Fibroblast of pulmonary artery (primary cell): Measurements from ENCODE around the gene NARS2.
"Not testable (repeated sequence)": the region's sequence is repeated elsewhere in the genome, so short reads cannot be mapped to it uniquely, and the experiment has no call there.

ENCODE experiments used
- DNase-seq: peaks from one replicate; pipeline ENCODE4 v3.0.0-alpha.2; 2010; ENCODE audit warnings: low read depth
- H3K4me3 ChIP-seq: replicated peaks from 2 replicates; pipeline ENCODE4 v1.5.1; 2011; ENCODE audit warnings: low read depth, mild to moderate bottlenecking, control low read depth, low read length, moderate library complexity
- TF ChIP-seq, protein P1 (sequence below): IDR thresholded peaks from 2 replicates; pipeline ENCODE4 v1.5.1; 2011; ENCODE audit warnings: mild to moderate bottlenecking, control low read depth, low read length, inconsistent platforms; ENCODE audit errors: missing control alignments

The NARS2 gene

DNA sequence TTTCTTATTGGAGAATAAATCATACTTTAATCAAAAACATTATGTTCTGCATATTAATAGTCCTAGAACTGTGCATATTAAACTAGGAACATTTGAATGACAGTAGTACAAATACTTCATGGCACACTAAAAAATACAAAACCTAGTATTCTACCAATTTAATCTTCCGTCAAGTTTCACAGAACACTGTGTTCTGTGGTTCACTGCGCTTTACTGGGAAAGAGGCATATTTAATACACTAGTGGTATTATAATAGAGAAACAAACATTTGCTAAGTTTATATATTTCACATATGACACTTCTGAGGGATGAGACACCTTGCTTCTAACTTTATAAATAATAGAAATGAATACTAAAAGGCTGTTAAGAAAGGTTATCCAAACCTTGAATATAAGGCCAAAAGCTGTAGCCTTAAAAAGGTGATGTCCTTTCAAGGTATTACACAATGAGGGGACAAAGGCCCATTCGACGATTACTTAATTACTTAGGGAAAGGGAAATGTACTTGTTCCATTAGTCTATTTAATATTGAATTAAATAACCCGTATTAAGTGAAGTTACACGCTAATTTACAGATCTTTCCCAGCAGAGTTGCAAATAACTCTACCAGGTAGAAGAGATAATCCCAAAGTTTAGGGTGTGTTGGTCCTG is 48.0 kb downstream of the NARS2 start:
- TF ChIP-seq, protein P1, sequence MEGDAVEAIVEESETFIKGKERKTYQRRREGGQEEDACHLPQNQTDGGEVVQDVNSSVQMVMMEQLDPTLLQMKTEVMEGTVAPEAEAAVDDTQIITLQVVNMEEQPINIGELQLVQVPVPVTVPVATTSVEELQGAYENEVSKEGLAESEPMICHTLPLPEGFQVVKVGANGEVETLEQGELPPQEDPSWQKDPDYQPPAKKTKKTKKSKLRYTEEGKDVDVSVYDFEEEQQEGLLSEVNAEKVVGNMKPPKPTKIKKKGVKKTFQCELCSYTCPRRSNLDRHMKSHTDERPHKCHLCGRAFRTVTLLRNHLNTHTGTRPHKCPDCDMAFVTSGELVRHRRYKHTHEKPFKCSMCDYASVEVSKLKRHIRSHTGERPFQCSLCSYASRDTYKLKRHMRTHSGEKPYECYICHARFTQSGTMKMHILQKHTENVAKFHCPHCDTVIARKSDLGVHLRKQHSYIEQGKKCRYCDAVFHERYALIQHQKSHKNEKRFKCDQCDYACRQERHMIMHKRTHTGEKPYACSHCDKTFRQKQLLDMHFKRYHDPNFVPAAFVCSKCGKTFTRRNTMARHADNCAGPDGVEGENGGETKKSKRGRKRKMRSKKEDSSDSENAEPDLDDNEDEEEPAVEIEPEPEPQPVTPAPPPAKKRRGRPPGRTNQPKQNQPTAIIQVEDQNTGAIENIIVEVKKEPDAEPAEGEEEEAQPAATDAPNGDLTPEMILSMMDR = no peak
- no peak for DNase-seq
- H3K4me3 ChIP-seq = no peak overlapping the region

DNA sequence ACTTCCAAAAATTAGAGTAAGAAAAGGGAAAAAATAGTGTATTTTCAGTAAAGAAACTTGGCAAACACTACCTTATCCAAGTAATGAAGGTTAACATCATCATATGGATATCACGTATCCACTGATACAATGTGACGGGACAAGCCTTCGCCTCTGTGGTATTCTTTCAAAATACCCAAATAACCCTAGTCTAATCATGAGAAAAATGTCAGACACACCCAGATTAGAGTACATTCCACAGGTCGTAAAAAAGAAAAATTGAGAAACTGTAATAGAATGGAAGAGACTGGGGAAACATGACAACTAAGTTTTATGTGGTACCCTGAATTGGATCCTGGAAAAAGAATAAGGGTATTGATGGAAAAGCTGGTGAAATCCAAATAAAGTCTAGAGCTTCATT is 48.9 kb downstream of the NARS2 start:
- no peak overlapping the region for H3K4me3 ChIP-seq
- DNase-seq = no peak
- TF ChIP-seq, protein P1 = no peak

DNA sequence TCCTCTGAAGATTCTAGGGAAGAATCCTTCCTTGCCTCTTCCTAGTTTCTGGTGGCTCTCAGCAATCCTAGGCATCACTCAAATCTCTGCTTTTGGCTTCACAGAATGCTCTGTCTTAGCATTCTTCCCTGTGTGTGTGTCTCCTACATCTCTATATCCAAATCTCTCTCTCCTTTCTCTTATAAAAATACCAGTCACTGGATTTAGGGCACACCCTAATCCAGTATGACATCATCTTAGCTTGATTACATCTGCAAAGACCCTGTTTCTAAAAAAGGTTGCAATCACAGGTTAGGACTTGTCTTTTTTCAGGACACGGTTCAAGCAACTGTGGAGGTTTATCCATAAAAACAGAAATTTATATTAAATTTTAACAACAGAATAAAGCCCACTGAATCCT is 54.4 kb downstream of the NARS2 start:
- DNase-seq = no peak
- TF ChIP-seq, protein P1 = no peak
- no peak overlapping the region for H3K4me3 ChIP-seq

DNA sequence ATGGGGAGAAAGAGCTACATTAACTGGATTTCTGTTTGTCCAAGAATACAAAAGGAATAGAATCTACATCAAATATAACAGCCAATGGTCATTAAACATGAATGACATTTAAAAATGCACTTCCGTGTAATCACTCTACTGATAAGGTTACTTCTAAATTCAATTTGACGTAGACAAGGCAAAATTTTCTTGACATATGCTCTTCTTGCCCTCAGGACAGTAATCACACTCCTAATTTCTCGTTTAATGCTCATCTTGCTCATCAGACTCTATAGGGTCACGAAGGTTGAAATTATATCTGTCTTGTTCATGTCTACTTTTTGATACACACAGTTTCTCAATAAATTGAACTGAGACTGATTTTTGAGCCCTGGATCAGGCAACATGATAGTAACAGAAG is 58.4 kb downstream of the NARS2 start:
- H3K4me3 ChIP-seq = no peak overlapping the region
- TF ChIP-seq, protein P1 = no peak
- DNase-seq = no peak

DNA sequence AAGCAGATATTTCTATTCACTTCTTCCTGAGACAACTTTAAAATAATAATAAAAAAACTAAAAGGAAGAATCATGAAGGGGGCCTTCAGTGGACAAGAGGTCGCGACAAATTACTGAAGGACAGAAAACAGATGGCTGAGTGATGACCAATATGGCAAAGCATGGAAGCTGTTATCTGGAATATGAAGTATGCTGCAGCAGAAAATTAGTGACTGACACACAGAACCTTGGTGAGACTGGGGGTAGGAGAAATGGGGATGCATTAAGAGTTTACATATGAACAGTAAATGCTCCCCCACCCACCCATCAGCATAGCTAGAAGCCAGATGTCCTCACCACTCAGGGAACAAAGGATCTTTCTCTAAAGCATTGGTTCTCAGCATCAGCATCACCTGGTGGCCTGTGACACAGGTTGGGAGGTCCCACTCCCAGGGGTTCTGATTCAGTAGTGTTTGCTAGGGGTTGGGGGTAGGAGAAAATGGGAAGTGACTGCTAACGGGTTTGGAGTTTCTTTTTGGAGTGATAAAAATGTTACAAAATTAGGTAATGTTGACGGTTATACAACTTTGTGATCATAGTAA is 59.7 kb downstream of the NARS2 start:
- no peak overlapping the region for H3K4me3 ChIP-seq
- no peak for DNase-seq
- TF ChIP-seq, protein P1 = no peak

DNA sequence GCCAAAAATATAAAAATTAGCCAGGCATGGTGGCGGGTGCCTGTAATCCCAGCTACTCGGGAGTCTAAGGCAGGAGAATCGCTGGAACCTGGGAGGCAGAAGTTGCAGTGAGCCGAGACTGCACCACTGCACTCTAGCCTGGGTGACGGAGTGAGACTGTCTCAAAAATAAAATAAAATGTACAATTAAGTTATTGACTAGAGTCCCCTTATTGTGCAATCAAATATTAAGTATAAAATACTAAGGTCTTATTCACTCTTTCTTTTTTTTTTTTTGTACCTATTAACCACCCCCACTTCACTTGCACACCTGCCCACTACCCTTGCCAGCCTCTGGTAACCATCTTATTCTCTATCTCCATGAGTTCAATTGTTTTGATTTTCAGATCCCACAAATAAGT is 61.6 kb downstream of the NARS2 start:
- DNase-seq, H3K4me3 ChIP-seq: not testable (repeated sequence)

DNA sequence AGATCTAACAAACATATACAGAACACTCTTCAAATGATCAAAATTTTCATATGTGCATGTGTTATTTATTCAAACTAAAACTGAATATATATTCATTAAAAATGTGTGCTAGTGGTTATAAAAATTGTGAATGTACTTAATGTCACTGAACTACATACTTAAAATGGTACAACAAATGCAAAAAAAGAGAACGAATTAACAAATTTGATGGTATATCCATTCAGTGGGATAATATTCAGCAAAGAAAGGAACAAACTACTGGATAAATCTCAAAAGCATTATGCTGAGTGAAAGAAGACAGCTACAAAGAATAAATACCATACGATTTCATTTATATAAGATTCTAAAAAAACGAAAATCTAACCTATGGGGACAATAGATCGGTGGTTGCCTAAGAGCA is 64.1 kb downstream of the NARS2 start:
- no peak for DNase-seq
- H3K4me3 ChIP-seq = no peak overlapping the region
- TF ChIP-seq, protein P1 = no peak
